Measurements from ENCODE around the gene BANK1. TPM values are rescaled to one million over a fixed set of nuclear protein-coding genes. Genes with fewer than 3 reads are reported as not detected.
A peak's percentile ranks its signal among the peaks of the same experiment; 100 is the strongest.

The BANK1 gene
- total RNA-seq, 3 donors from 2014 or later (not counting 1 experiment from before 2014, with no cell fraction given), result 2.1 to 3.0 (median 2.4) TPM

- intact Hi-C loops (cut with micrococcal nuclease), result no loop called here
- Mint-ChIP-seq H3K4me1 (no peaks in the 10 kb centered on the region), H3K4me3 (no peak overlapping the region), H3K27ac (no peak overlapping the region), H3K27me3 (ENCODE audit: low read depth in 2 of 2) (no peaks in the 10 kb centered on the region), H3K36me3 (no peaks in the 10 kb centered on the region), H3K9me3 (no peaks in the 10 kb centered on the region)
- ATAC-seq (no peak), DNase-seq (no peak)
- 70% methylated on average over 1 of the region's 1 CpG for WGBS (ENCODE audit: insufficient coverage)
- H3K4me1 ChIP-seq (ENCODE audit: control insufficient read depth, insufficient read depth, low read length), result no peaks in the 10 kb centered on the region
- no peaks in the 10 kb centered on the region for H3K27me3 ChIP-seq (ENCODE audit: control insufficient read depth, insufficient read depth, low read length)
- H3K4me3 ChIP-seq (ENCODE audit: low read length), result no peak overlapping the region
- no peak for TF ChIP-seq CTCF (IDR thresholded peaks at IDR 0.05)
- H3K9me3 ChIP-seq (ENCODE audit: control insufficient read depth, insufficient read depth, low read length), result no peaks in the 10 kb centered on the region
- no peaks in the 10 kb centered on the region for H3K36me3 ChIP-seq (ENCODE audit: control insufficient read depth, insufficient read depth, low read length)
- H3K27ac ChIP-seq (ENCODE audit: low read length), result no peak overlapping the region
Measured at GRCh38 chr4:101843054-101843453, 52.5 kb downstream of the BANK1 start.

- no peaks in the 10 kb centered on the region for H3K9me3 ChIP-seq (ENCODE audit: control insufficient read depth, insufficient read depth, low read length)
- Mint-ChIP-seq H3K36me3 (no peaks in the 10 kb centered on the region), H3K4me3 (no peak overlapping the region), H3K27ac (no peak overlapping the region), H3K27me3 (ENCODE audit: low read depth in 2 of 2) (no peaks in the 10 kb centered on the region), H3K9me3 (peaks cover 0 to 3% of the 10 kb centered on the region in 2 donors), H3K4me1 (no peaks in the 10 kb centered on the region)
- no peak for TF ChIP-seq CTCF (IDR thresholded peaks at IDR 0.05)
- ATAC-seq (no peak), DNase-seq (no peak)
- no peak overlapping the region for H3K4me3 ChIP-seq (ENCODE audit: low read length)
- no peaks in the 10 kb centered on the region for H3K36me3 ChIP-seq (ENCODE audit: control insufficient read depth, insufficient read depth, low read length)
- H3K27ac ChIP-seq (ENCODE audit: low read length), result no peak overlapping the region
- 57% methylated on average over 1 of the region's 2 CpGs for WGBS (ENCODE audit: insufficient coverage)
- no peaks in the 10 kb centered on the region for H3K4me1 ChIP-seq (ENCODE audit: control insufficient read depth, insufficient read depth, low read length)
- H3K27me3 ChIP-seq (ENCODE audit: control insufficient read depth, insufficient read depth, low read length), result no peaks in the 10 kb centered on the region
- intact Hi-C loops (cut with micrococcal nuclease), result no loop called here
Measured at GRCh38 chr4:101846550-101846949, 56.0 kb downstream of the BANK1 start.

GRCh38 chr4:101850698-101851097 lies 60.2 kb downstream of the BANK1 start:
- no peak for TF ChIP-seq CTCF (IDR thresholded peaks at IDR 0.05)
- Mint-ChIP-seq H3K9me3 (peaks cover 0 to 3% of the 10 kb centered on the region in 2 donors), H3K4me1 (no peaks in the 10 kb centered on the region), H3K27me3 (ENCODE audit: low read depth in 2 of 2) (no peaks in the 10 kb centered on the region), H3K36me3 (no peaks in the 10 kb centered on the region), H3K4me3 (no peak overlapping the region), H3K27ac (no peak overlapping the region)
- ATAC-seq (no peak), DNase-seq (no peak)
- intact Hi-C loops (cut with micrococcal nuclease), result no loop called here
- Histone ChIP-seq H3K36me3 (ENCODE audit: control insufficient read depth, insufficient read depth, low read length) (no peaks in the 10 kb centered on the region), H3K27me3 (ENCODE audit: control insufficient read depth, insufficient read depth, low read length) (no peaks in the 10 kb centered on the region), H3K4me3 (ENCODE audit: low read length) (no peak overlapping the region), H3K27ac (ENCODE audit: low read length) (no peak overlapping the region), H3K9me3 (ENCODE audit: control insufficient read depth, insufficient read depth, low read length) (no peaks in the 10 kb centered on the region), H3K4me1 (ENCODE audit: control insufficient read depth, insufficient read depth, low read length) (no peaks in the 10 kb centered on the region)
- WGBS (ENCODE audit: insufficient coverage), result 67% methylated on average over 1 of the region's 2 CpGs

GRCh38 chr4:101851672-101852071 lies 61.1 kb downstream of the BANK1 start:
- ATAC-seq, result no peak
- TF ChIP-seq CTCF (IDR thresholded peaks at IDR 0.05), result no peak
- Mint-ChIP-seq H3K4me1 (no peaks in the 10 kb centered on the region), H3K4me3 (no peak overlapping the region), H3K27ac (no peak overlapping the region), H3K9me3 (peaks cover 0 to 3% of the 10 kb centered on the region in 2 donors), H3K36me3 (no peaks in the 10 kb centered on the region), H3K27me3 (ENCODE audit: low read depth in 2 of 2) (no peaks in the 10 kb centered on the region)
- H3K9me3 ChIP-seq (ENCODE audit: control insufficient read depth, insufficient read depth, low read length), result no peaks in the 10 kb centered on the region
- no peaks in the 10 kb centered on the region for H3K4me1 ChIP-seq (ENCODE audit: control insufficient read depth, insufficient read depth, low read length)
- 76% methylated on average over 2 of the region's 3 CpGs for WGBS (ENCODE audit: insufficient coverage)
- intact Hi-C loops (cut with micrococcal nuclease), result no loop called here
- no peaks in the 10 kb centered on the region for H3K27me3 ChIP-seq (ENCODE audit: control insufficient read depth, insufficient read depth, low read length)
- peak overlapping the region; percentile 40 for H3K27ac ChIP-seq (ENCODE audit: low read length)
- no peak overlapping the region for H3K4me3 ChIP-seq (ENCODE audit: low read length)
- DNase-seq, result no peak
- H3K36me3 ChIP-seq (ENCODE audit: control insufficient read depth, insufficient read depth, low read length), result no peaks in the 10 kb centered on the region
